Activated naive CD4-positive, alpha-beta T cell (primary cell): Measurements from ENCODE around the gene FYTTD1.

ENCODE experiments used
- DNase-seq, 4 experiments: peaks; one replicate each; lab custom pipeline; 2025; lab: John Stamatoyannopoulos, UW

The FYTTD1 gene

GRCh38 chr3:197737319-197737649, 12.4 kb upstream of the FYTTD1 start:
- DNase-seq, result no peak

- no peak for DNase-seq
Measured at GRCh38 chr3:197737749-197738462, 11.8 kb upstream of the FYTTD1 start.

- no peak for DNase-seq
Measured at GRCh38 chr3:197742787-197743186, 6.9 kb upstream of the FYTTD1 start.

- no peak for DNase-seq
Measured at GRCh38 chr3:197746209-197746608, 3.5 kb upstream of the FYTTD1 start.

GRCh38 chr3:197746801-197747237, 2.9 kb upstream of the FYTTD1 start:
- no peak for DNase-seq

GRCh38 chr3:197748597-197749314, 927 bp upstream of the FYTTD1 start:
- no peak for DNase-seq

GRCh38 chr3:197749315-197749600, 425 bp upstream of the FYTTD1 start:
- peak; percentile 36 to 69 (median 66) for DNase-seq

- peak in 3 of 4 experiments; percentile 27 to 43 (median 32) for DNase-seq
Measured at GRCh38 chr3:197750396-197750831, 731 bp downstream of the FYTTD1 start.

- DNase-seq, result peak in 2 of 4 experiments; percentile 7 to 10
Measured at GRCh38 chr3:197750858-197751737, 1.4 kb downstream of the FYTTD1 start.

GRCh38 chr3:197752107-197752506, 2.4 kb downstream of the FYTTD1 start:
- no peak for DNase-seq

GRCh38 chr3:197753263-197753662, 3.6 kb downstream of the FYTTD1 start:
- no peak for DNase-seq

- no peak for DNase-seq
Measured at GRCh38 chr3:197756704-197757103, 7.0 kb downstream of the FYTTD1 start.

- no peak for DNase-seq
Measured at GRCh38 chr3:197758512-197758911, 8.8 kb downstream of the FYTTD1 start.

- DNase-seq, result no peak
Measured at GRCh38 chr3:197761784-197762183, 12.1 kb downstream of the FYTTD1 start.

GRCh38 chr3:197775317-197775716, 25.6 kb downstream of the FYTTD1 start:
- no peak for DNase-seq

GRCh38 chr3:197782230-197782629, 32.5 kb downstream of the FYTTD1 start:
- DNase-seq, result no peak

GRCh38 chr3:197784019-197784585, 34.4 kb downstream of the FYTTD1 start:
- no peak for DNase-seq

GRCh38 chr3:197787412-197787811, 37.7 kb downstream of the FYTTD1 start:
- no peak for DNase-seq

GRCh38 chr3:197789309-197789708, 39.6 kb downstream of the FYTTD1 start:
- no peak for DNase-seq

- DNase-seq, result no peak
Measured at GRCh38 chr3:197790033-197790432, 40.4 kb downstream of the FYTTD1 start.

GRCh38 chr3:197791113-197791891, 41.6 kb downstream of the FYTTD1 start, which contains the start of gene LRCH3:
TSS of gene LRCH3 (plus strand) at chr3:197791254. CDS start at chr3:197791279, 25 bp downstream.
- peak; percentile 61 to 76 (median 66) for DNase-seq
